Ishikawa (cell line): ENCODE data around the gene OLR1.

Experiments used
- CEBPB ChIP-seq: IDR thresholded peaks from 2 replicates; pipeline ENCODE4 v1.6.1; 2012
- EGR1 ChIP-seq: IDR thresholded peaks from 2 replicates; pipeline ENCODE4 v1.6.1; 2012
- EP300 ChIP-seq: IDR thresholded peaks from 2 replicates; pipeline ENCODE4 v1.6.1; 2012; ENCODE audit warnings: borderline replicate concordance
- NFIC ChIP-seq: IDR thresholded peaks from 2 replicates; pipeline ENCODE4 v1.6.1; 2012
- RAD21 ChIP-seq: IDR thresholded peaks from 2 replicates; pipeline ENCODE4 v1.6.1; 2012; ENCODE audit warnings: low read depth
- TAF1 ChIP-seq: IDR thresholded peaks from 2 replicates; pipeline ENCODE4 v1.6.1; 2012; ENCODE audit warnings: low read depth, mild to moderate bottlenecking
- TCF12 ChIP-seq: IDR thresholded peaks from 2 replicates; pipeline ENCODE4 v1.6.1; 2012; ENCODE audit warnings: low read depth
- YY1 ChIP-seq: IDR thresholded peaks from 2 replicates; pipeline ENCODE4 v1.6.1; 2012; ENCODE audit warnings: low read depth
- ZBTB7A ChIP-seq: IDR thresholded peaks from 2 replicates; pipeline ENCODE4 v1.6.1; 2012; ENCODE audit warnings: low read depth
- TF ChIP-seq, protein P1 (sequence below): IDR thresholded peaks from 2 replicates; pipeline ENCODE4 v1.6.1; 2012
- TF ChIP-seq, protein P2 (sequence below): IDR thresholded peaks from 2 replicates; pipeline ENCODE4 v1.6.1; 2012; ENCODE audit warnings: low read depth, mild to moderate bottlenecking

DNA sequence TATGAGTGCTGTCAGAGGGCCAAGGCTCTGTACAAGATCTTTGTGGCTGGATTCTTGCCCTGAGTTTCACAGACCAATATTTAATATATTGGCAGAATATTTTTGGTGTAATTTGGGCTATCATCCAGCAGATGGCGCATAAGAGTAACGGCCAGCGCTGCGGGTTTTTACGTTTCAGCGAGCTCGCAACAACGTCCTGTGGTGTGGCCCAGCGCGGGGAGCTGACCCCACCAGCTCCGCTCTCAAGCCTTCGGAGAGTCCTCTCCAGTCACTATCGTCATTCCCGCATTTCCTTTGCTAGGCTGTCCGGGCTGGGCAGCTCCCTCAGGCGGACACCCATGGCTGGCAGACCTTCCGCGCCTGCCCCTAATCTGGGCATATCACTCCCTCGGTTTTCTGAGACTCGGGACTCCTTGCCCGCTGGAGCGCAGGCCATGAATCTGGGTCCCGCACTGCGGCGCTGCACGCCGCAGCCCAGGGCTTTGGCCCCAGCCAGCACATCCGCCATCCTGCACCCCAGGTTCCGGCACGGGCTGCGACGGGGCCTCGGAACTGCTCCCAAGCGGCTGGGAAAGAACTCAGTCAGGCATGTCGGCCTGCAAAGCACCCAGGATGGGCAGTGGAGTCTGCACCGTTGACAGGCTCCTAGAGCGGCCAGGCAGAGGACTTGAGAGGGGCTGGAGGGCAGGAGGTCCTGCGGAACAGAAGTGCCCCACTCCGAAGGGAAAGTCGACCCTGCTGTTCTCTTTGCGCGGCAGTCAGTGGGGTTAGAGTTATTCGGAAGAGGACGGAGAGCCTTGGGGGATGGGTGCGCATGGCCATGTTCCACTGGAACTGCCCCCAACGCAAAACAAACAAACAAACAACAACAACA is 18.4 kb downstream of the OLR1 start:
- TF ChIP-seq RAD21, result peak; percentile 75
- no peak for TF ChIP-seq EGR1
- no peak for TF ChIP-seq TAF1
- TF ChIP-seq YY1, result no peak
- TF ChIP-seq, protein P1, sequence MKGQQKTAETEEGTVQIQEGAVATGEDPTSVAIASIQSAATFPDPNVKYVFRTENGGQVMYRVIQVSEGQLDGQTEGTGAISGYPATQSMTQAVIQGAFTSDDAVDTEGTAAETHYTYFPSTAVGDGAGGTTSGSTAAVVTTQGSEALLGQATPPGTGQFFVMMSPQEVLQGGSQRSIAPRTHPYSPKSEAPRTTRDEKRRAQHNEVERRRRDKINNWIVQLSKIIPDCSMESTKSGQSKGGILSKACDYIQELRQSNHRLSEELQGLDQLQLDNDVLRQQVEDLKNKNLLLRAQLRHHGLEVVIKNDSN, result no peak
- TF ChIP-seq EP300, result no peak
- TF ChIP-seq CEBPB, result no peak; the same call in 1 of the 2 replicates
- no peak for TF ChIP-seq NFIC
- TF ChIP-seq TCF12, result no peak
- TF ChIP-seq, protein P2, sequence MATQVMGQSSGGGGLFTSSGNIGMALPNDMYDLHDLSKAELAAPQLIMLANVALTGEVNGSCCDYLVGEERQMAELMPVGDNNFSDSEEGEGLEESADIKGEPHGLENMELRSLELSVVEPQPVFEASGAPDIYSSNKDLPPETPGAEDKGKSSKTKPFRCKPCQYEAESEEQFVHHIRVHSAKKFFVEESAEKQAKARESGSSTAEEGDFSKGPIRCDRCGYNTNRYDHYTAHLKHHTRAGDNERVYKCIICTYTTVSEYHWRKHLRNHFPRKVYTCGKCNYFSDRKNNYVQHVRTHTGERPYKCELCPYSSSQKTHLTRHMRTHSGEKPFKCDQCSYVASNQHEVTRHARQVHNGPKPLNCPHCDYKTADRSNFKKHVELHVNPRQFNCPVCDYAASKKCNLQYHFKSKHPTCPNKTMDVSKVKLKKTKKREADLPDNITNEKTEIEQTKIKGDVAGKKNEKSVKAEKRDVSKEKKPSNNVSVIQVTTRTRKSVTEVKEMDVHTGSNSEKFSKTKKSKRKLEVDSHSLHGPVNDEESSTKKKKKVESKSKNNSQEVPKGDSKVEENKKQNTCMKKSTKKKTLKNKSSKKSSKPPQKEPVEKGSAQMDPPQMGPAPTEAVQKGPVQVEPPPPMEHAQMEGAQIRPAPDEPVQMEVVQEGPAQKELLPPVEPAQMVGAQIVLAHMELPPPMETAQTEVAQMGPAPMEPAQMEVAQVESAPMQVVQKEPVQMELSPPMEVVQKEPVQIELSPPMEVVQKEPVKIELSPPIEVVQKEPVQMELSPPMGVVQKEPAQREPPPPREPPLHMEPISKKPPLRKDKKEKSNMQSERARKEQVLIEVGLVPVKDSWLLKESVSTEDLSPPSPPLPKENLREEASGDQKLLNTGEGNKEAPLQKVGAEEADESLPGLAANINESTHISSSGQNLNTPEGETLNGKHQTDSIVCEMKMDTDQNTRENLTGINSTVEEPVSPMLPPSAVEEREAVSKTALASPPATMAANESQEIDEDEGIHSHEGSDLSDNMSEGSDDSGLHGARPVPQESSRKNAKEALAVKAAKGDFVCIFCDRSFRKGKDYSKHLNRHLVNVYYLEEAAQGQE, result no peak
- TF ChIP-seq ZBTB7A, result no peak
